ENCODE results near the gene FLT3LG. TPM values are rescaled to one million over a fixed set of nuclear protein-coding genes. Genes with fewer than 3 reads are reported as not detected.
A peak's percentile ranks its signal among the peaks of the same experiment; 100 is the strongest.

The FLT3LG gene
- total RNA-seq, 4 donors from 2014 or later: 2.8 to 6.0 (median 4.4) TPM

DNA sequence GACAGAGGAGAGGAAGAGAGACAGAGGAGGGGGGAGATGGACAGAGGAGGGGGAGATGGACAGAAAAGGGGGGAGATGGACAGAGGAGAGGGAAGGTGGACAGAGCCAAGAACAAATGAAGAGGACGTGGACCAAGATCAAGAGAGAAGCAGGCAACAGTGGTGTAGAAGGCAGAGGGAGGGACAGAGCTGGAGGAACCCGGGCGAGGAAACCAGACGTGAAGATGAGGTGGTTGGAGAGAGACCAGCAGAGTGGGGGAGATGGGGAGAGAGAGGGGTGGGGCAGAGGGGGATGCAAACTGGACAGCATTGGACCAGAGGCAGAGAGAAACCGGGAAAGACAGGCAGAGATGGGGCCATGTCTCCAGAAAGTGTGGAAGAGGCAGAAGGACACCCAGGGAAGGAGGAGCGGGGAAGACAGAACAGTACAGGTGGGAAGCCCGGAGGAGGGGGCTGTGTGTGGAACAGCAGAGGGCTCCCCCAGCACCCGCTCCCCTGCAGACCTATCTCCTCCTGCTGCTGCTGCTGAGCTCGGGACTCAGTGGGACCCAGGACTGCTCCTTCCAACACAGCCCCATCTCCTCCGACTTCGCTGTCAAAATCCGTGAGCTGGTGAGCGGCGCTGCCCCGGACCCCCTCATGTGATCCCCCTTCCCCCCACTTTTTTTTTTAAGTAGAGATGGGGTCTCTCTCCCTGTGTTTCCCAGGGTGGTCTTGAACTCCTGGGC is 1.3 kb downstream of the FLT3LG start:
- H3K4me3 ChIP-seq (ENCODE audit: low read depth, poor library complexity, severe bottlenecking): no peak overlapping the region
- no peak for TF ChIP-seq POLR2A (IDR thresholded peaks at IDR 0.05)
- TF ChIP-seq, protein P1, sequence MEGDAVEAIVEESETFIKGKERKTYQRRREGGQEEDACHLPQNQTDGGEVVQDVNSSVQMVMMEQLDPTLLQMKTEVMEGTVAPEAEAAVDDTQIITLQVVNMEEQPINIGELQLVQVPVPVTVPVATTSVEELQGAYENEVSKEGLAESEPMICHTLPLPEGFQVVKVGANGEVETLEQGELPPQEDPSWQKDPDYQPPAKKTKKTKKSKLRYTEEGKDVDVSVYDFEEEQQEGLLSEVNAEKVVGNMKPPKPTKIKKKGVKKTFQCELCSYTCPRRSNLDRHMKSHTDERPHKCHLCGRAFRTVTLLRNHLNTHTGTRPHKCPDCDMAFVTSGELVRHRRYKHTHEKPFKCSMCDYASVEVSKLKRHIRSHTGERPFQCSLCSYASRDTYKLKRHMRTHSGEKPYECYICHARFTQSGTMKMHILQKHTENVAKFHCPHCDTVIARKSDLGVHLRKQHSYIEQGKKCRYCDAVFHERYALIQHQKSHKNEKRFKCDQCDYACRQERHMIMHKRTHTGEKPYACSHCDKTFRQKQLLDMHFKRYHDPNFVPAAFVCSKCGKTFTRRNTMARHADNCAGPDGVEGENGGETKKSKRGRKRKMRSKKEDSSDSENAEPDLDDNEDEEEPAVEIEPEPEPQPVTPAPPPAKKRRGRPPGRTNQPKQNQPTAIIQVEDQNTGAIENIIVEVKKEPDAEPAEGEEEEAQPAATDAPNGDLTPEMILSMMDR (IDR thresholded peaks at IDR 0.05): no peak
- DNase-seq (ENCODE audit: low spot score in 2 of 2): no peak
- 63 to 66% methylated on average over 15 of the region's 15 CpGs for WGBS, 2 donors
- intact Hi-C loops (cut with DNase I; ENCODE audit: low total_unique reads): no loop called here

DNA sequence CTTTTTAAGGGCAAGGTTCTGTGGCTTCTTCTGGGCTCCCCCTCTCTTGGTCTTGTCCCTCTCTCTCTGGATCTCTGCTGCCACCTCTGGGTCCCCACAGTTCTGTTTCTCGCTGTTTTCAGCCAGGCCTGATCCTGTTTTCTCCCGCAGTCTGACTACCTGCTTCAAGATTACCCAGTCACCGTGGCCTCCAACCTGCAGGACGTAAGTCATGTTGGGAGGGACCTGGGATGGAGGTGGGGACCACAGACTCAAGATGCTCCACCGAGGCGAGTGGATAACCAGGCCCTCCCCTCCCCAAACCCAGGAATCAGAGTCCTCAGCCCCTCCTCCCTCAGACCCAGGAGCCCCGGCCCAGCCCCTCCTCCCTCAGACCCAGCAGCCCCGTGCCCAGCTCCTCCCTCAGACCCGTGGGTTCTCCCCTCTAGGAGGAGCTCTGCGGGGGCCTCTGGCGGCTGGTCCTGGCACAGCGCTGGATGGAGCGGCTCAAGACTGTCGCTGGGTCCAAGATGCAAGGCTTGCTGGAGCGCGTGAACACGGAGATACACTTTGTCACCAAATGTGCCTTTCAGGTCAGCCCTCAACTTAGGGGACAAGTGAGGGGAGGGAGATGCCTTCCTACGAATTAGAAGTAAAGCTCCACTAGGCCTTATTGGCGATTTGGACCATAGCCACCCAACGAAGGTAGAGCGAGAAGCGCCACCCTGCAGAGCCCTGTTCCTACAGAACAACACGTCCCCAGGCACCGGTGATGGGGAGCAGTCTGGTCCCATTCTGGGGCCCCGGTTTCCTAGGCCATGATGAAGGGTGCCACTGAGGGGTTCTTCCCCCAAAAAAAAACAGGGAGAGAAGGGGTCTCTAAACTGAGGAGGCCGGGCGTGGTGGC is 2.2 kb downstream of the FLT3LG start:
- no peak overlapping the region for H3K4me3 ChIP-seq (ENCODE audit: low read depth, poor library complexity, severe bottlenecking)
- intact Hi-C loops (cut with DNase I; ENCODE audit: low total_unique reads): no loop called here
- DNase-seq (ENCODE audit: low spot score in 2 of 2): peak in 1 of 2 donors; percentile 94
- WGBS, 2 donors: 60% methylated on average over 27 of the region's 27 CpGs
- TF ChIP-seq, protein P1 (IDR thresholded peaks at IDR 0.05): no peak
- TF ChIP-seq POLR2A (IDR thresholded peaks at IDR 0.05): no peak

DNA sequence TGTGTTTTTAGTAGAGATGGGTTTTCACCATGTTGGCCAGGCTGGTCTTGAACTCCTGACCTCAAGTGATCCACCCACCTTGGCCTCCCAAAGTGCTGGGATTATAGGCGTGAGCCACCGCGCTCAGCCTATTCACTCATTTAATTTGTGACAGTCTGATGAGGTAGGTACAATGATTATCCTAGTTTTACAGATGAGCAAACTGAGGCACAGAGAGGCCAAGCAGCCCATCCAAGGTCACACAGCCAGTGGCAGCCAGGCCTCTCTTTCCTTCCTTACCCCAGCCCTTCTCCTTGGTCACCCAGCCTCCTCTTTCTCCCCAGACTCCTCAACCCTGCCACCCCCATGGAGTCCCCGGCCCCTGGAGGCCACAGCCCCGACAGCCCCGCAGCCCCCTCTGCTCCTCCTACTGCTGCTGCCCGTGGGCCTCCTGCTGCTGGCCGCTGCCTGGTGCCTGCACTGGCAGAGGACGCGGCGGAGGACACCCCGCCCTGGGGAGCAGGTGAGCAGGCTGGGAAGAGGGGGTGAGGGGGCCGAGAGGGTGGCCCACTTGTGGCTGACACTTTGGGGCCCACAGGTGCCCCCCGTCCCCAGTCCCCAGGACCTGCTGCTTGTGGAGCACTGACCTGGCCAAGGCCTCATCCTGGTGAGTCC is 6.1 kb downstream of the FLT3LG start:
- intact Hi-C loops (cut with DNase I; ENCODE audit: low total_unique reads): no loop called here
- WGBS, 2 donors: 87 to 90% methylated on average over 12 to 14 of the region's 14 CpGs
- H3K4me3 ChIP-seq (ENCODE audit: low read depth, poor library complexity, severe bottlenecking): no peak overlapping the region
- TF ChIP-seq, protein P1 (IDR thresholded peaks at IDR 0.05): no peak
- no peak for TF ChIP-seq POLR2A (IDR thresholded peaks at IDR 0.05)
- DNase-seq (ENCODE audit: low spot score in 2 of 2): no peak

DNA sequence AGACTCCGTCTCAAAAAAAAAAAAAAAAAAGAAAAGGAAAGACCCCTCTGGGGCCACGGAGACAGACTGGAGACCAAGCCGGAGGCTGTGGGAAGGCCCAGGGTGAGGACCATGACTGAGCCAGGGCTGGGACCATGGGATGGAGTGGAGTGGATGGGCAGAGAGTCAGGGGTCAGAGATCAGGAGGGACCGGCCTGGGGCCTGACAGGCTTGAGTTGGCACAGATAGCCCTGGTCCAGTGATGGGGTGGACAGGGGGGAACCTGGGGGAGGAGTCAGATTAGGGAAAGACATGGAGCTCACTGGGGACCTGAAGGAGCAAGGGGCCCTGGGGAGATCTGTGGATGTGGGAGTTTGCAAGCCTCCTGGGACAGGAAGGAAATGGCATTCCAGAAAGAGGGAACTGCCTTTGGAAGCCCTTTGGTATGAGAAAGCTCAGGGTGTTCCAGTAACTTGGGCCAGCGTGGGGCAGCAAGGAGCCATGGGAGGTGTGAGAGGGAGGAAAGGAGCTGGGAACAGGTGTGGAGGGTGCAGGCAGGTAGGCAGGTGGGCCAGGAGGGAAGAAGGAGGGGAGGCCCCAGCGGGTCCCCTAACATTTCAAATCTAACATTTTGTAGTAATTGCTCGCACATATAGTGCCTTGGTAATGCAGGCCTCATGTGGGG is 7.1 kb downstream of the FLT3LG start:
- no peak overlapping the region for H3K4me3 ChIP-seq (ENCODE audit: low read depth, poor library complexity, severe bottlenecking)
- TF ChIP-seq, protein P1 (IDR thresholded peaks at IDR 0.05): no peak
- no peak for TF ChIP-seq POLR2A (IDR thresholded peaks at IDR 0.05)
- WGBS, 2 donors: 84 to 89% methylated on average over 7 of the region's 7 CpGs
- DNase-seq (ENCODE audit: low spot score in 2 of 2): no peak
- intact Hi-C loops (cut with DNase I; ENCODE audit: low total_unique reads): no loop called here

DNA sequence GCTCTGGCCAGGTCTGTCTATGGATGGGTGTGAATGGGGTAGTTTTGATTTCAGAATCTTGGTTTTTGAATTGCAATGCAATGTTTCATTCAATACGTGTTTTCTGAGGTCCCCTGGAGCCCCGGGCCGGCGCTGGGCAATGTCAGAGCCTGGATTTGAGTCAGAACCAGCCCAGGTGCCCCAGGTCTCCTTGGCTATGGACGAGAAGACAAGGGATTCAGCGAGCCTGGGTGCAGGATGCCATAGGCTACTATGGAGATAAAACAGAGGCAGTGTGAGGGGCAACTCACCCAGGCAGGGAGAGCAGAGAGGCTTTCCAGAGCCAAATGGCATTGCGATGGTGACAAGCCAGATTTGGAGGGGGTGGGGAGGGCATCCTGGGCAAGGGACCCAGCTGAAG is 12.2 kb downstream of the FLT3LG start:
- intact Hi-C loops (cut with DNase I; ENCODE audit: low total_unique reads): no loop called here
- TF ChIP-seq, protein P1 (IDR thresholded peaks at IDR 0.05): no peak
- no peak for TF ChIP-seq POLR2A (IDR thresholded peaks at IDR 0.05)
- no peak for DNase-seq (ENCODE audit: low spot score in 2 of 2)
- 91 to 93% methylated on average over 7 of the region's 7 CpGs for WGBS, 2 donors
- no peak overlapping the region for H3K4me3 ChIP-seq (ENCODE audit: low read depth, poor library complexity, severe bottlenecking)

Measured in lower leg skin (tissue), 4 donors.